Measurements from ENCODE around the gene BNIP5.

GRCh38 chr6:36358226-36358915 is 21.7 kb upstream of the BNIP5 start:
- TF ChIP-seq, protein P1, sequence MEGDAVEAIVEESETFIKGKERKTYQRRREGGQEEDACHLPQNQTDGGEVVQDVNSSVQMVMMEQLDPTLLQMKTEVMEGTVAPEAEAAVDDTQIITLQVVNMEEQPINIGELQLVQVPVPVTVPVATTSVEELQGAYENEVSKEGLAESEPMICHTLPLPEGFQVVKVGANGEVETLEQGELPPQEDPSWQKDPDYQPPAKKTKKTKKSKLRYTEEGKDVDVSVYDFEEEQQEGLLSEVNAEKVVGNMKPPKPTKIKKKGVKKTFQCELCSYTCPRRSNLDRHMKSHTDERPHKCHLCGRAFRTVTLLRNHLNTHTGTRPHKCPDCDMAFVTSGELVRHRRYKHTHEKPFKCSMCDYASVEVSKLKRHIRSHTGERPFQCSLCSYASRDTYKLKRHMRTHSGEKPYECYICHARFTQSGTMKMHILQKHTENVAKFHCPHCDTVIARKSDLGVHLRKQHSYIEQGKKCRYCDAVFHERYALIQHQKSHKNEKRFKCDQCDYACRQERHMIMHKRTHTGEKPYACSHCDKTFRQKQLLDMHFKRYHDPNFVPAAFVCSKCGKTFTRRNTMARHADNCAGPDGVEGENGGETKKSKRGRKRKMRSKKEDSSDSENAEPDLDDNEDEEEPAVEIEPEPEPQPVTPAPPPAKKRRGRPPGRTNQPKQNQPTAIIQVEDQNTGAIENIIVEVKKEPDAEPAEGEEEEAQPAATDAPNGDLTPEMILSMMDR (conservative IDR thresholded peaks at IDR 0.05; ENCODE audit: low read length): no peak
- no peak for TF ChIP-seq EZH2phosphoT487 (IDR thresholded peaks at IDR 0.05; ENCODE audit: borderline replicate concordance)
